Left kidney (tissue), 8 donors: Measurements from ENCODE around the gene FBLL1. TPM values are rescaled to one million over a fixed set of nuclear protein-coding genes. Genes with fewer than 3 reads are reported as not detected.
"Not testable (repeated sequence)": the region's sequence is repeated elsewhere in the genome, so short reads cannot be mapped to it uniquely, and the experiment has no call there.

ENCODE experiments used
- DNase-seq: peaks from one replicate; pipeline ENCODE4 v3.0.0-alpha.2; 2013
- long read RNA-seq, 8 donors: transcript quantifications; one replicate each; lab custom pipeline, GENCODE V29; 2026
- polyA plus RNA-seq: library from polyadenylated mRNA; unstranded; fragments of 120-200 nt; gene quantifications from one replicate; pipeline ENCODE4 v1.2.1, GENCODE V29; 2013; ENCODE audit not compliant: insufficient read length

The FBLL1 gene
- 0.48 TPM for polyA plus RNA-seq
- long read RNA-seq, donor 1, partial matches to known transcripts = 0 of 2 reads
- long read RNA-seq, donor 1, other reads (novel, unspliced or antisense) = 0 of 2 reads
- long read RNA-seq, donor 2 = 0 reads
- long read RNA-seq, donor 3, partial matches to known transcripts = 0 of 1 reads
- long read RNA-seq, donor 3, other reads (novel, unspliced or antisense) = 0 of 1 reads
- long read RNA-seq, donor 4 = 0 reads
- long read RNA-seq, donor 5, partial matches to known transcripts = 0 of 1 reads
- long read RNA-seq, donor 5, other reads (novel, unspliced or antisense) = 0 of 1 reads
- long read RNA-seq, donor 6, partial matches to known transcripts = 0 of 1 reads
- long read RNA-seq, donor 6, other reads (novel, unspliced or antisense) = 0 of 1 reads
- long read RNA-seq, donor 7 = 0 reads
- long read RNA-seq, donor 8, transcript FBLL1-201 (1 exons, 1,519 nt) = major isoform, 5 of 5 reads
- long read RNA-seq, donor 8, partial matches to known transcripts = 0 of 5 reads
- long read RNA-seq, donor 8, other reads (novel, unspliced or antisense) = 0 of 5 reads

DNA sequence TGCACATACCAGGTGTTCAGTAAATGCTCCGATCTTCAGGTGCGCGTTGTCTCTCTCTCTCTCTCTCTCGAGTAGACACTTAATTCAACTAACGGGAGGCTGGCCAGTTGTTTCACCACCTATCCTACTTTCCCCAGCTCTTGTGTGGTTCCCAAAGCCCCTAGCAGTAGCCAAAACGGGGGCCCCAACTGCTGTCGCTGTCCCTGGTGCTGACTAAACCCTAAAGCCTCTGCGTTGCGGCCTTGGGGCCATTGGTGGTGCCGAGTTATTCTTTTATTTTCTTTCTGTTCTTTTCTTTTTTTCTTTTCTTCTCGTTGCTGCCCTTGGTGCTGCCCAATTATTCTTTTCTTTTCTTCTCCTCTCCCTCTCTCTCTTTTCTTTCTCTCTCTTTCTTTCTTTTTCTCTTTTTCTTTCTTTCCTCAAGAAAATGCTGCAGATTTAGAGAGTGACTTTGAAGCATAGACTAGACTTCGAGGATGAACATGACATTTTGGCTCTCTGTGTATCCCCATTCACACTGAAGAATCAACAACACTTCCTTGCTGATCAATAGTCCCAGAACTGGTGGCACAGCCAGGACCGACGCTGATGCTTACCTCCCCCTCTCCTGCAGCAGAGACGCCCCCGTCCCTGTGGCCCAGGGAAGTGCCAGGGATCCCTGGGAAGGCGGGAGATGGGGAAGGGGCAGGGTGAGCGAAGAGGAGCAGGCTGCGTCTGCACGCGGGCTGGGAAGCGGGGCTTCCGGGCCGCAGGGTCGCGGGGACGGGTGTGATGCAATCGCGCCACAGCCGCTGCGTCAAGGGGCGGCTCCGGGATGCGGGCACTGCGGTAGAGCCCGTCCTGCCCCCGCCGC is at the start of gene FBLL1:
TSS of gene FBLL1 (plus strand) at position 785 of the 853 bp plus-strand sequence. CDS start 200 bp downstream, outside the sequence.
- DNase-seq = peak; percentile 70

DNA sequence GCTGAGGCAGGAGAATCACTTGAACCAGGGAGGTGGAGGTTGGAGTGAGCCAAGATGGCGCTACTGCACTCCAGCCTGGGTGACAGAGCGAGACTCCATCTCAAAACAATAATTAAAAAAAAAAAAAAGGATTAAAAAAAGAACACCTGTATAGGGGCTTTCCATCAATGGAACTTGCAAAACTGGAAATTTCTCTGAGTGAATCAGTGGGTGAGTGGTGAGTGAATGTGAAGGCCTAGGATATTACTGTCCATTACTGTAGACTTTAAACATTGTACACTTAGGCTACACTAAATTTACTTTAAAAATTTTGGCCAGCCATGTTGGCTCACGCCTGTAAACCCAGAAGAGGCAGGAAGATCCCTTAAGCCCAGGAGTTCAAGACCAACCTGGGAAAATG is 48.5 kb upstream of the FBLL1 start:
- DNase-seq = no peak

DNA sequence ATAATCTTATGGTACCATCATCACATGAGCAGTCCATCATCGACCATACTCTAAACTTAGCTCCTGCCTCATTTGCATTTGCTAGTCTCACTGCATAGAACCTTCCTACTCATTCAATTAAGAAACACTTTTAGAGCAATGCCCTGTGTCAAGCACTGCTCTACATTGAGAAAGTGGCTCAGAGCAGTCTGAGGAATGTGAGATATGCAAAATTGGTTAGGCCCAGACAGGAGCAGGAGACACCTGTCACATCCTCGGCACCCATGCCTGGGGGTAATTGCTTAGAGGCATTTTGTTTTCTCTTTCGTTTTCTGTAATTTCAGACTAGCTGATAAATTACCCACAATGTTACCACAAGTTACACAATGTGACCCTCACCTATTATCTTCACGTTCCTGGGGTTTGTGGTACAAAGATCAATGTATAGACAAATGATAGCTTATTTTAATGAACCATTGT is 47.7 kb upstream of the FBLL1 start:
- DNase-seq = no peak

DNA sequence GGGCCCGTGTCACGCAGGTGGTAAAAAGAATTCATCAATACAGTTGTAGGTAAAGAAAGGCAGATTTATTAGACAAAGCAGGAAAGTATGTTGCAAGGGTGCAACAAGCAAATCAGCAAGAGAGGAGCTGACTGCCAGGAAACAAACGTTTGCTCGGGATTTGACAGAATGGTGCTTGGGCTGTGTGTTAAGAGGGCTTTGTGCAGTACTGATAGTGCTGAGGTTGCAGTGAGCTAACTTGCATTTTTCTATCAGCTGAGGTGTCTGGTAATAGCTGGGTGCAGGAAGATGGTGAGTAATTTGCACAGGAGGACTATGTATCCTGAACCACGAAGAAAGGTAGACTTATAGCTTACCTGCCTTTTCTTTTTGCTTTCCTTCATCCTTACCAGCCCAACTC is 46.7 kb upstream of the FBLL1 start:
- no peak for DNase-seq

DNA sequence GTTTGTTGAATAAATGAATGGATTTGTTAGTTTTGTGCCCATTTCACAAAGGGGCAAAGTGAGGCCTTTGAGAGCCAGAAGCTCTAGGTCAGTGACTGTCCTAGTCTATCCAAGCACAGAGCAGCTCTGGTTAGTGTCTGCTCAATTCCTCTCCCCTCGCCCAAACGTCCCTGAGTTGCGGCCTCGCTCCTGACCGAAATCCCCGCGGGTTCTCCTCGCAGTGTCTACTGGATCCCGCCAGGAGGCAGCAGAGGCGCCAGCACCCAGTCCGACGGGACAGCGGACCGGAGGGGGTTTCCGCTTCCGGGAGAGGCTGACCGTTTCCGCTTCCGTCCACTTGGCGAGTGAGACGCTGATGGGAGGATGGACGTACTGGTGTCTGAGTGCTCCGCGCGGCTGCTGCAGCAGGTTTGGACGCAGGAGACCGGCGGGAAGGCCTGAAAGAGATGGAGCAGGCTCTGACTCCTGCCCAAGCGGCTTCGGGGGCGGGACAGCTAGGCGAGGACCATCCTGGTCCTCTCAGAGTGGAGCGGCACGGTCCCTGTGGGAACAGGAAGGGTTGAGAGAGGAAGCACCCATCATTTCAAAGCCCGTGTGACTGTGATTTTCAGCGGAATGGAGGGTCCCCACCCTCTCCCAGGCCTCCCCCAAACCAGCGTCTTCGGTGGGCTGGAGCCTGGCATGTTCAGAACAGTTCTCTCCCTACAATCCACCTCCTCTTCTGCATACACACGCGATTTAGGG is 42.8 kb upstream of the FBLL1 start, which contains the start of gene RARS1:
TSS of gene RARS1 (plus strand) at position 336 of the 744 bp plus-strand sequence. CDS start at position 364, 28 bp downstream.
- peak; percentile 93 for DNase-seq

DNA sequence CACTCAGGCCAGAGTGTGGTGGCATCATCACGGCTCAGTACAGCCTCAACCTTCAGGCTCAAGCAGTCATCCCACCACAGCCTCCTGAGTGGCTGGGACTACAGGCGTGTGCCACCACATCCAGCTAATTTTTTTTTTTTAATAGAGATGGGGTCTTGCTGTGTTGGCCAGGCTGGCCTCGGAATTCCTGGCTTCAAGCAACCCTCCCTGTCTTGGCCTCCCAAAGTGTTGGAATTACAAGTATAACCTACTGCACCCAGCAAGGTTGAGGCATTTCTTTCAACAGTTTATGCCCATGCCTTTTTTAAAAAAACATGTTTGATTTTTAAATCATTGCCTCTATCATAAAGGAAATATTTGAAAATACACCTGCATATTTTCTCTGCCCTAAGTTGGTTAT is 40.0 kb upstream of the FBLL1 start:
- DNase-seq = no peak

DNA sequence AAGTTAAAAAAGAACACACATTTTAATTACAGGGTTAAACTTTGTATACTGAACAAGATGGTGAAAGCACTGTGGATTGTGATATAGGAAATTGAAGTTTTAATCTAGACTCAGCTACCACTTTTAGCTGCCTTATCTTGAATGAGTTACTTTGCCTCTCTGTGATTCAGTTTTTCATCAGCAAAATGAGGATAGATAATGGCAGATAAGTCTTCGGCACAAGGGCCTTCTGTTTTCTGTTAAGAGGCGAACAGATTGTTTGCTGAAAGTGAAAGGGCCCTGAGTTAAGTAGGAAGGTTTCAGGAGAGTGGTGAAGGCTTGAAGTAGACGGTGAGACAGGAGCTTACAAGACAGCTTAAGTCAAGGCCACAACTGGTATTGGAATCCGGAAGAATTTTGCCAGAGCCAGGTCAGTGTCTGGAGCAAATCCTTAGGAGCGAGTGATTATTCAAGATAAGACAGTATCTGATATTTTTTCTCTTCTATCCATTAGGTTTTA is 35.0 kb upstream of the FBLL1 start:
- no peak for DNase-seq

DNA sequence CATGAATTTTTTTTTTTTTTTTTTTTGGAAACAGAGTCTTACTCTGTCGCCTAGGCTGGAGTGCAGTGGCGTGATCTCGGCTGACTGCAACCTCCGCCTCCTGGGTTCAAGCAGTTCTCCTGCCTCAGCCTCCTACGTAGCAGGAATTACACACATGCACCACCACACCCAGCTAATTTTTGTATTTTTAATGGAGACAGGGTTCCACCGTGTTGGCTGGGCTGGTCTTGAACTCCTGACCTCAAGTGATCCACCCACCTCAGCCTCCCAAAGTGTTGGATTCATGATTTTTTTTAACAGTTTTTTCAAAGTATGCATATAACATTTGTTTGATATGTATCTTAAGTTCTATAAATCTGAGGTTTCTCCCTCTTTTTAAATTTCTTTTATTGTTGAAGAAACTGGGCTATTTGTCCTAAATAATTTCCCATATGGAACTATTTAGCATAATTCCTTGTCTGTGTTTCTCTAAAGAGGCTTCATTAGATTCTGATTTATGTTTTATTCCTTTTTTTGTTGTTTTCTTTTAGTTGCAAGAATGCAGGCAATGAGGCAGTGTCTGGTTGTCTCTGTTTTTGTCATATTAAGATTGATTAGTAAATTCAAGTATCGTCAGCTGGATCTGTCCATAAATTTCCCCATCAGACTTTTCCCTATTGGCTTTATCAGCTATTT is 26.4 kb upstream of the FBLL1 start:
- DNase-seq = no peak

DNA sequence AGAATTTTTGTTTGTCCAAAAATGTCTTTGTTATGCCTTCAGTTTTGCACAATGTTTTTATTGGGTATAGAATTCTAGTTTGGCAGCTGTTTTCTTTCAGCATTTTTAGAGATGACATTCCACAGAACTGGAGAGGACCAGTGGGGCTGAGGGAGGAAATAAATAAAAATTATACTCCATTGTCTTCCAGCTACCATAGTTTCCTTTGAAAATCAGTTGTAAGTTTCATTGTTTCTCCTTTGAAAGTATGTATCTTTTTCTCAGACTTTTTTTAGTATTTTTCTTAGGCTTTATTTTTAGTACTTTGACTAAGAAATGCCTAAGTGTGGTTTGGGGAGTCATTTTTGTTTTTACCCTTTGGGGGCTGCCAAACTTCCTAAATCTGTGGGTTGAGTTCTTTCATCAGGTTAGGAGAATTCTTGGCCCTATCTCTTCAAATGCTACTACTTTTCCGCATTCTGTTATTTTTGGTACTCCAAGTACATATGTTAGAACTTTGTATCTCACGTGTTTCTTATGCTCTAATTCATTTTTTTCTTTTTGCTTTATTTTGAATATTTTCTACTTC is 15.2 kb upstream of the FBLL1 start:
- no peak for DNase-seq

DNA sequence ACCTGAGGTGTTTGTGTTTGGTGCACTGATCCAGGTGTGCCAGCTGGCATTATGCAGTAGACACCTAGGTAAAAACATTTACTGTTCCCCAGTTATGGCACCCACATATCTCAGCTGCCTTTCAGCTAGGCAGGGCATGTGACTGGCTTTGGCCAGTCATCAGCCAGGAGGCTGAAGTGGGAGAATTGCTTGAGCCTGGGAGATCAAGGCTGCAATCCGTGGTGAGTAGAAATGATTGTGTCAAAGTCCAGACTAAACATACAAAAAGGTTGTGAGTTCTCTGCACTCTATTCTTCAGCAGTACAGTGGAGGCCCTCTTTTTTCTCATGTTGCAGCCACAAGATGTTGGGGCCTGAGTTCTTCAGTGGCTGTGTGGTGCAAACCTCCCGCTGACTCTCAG is 3.2 kb upstream of the FBLL1 start:
- DNase-seq = no peak

DNA sequence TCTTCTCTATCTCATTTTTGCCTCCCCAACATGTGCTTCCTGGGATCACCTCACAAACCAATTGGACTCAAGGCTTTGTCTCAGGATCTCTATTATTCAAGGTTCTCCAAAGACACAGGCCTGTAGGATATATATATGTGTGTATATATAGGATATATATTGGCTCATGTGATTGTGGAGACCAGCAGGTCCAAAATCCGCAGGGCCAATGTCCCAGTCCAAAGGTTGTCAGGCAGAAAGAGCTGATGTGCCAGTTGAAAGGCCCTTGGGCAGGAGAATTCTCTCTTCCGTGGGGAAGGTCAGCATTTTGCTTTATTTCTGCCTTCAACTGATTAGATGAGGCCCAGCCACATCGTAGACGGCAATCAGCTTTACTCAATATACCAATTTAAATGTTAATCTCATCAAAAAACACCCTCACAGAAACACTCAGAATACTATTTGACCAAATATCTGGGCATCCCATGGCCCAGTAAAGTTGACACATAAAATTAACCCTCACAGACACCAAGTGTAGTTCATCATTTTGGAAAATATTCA is 1.3 kb upstream of the FBLL1 start:
- no peak for DNase-seq

DNA sequence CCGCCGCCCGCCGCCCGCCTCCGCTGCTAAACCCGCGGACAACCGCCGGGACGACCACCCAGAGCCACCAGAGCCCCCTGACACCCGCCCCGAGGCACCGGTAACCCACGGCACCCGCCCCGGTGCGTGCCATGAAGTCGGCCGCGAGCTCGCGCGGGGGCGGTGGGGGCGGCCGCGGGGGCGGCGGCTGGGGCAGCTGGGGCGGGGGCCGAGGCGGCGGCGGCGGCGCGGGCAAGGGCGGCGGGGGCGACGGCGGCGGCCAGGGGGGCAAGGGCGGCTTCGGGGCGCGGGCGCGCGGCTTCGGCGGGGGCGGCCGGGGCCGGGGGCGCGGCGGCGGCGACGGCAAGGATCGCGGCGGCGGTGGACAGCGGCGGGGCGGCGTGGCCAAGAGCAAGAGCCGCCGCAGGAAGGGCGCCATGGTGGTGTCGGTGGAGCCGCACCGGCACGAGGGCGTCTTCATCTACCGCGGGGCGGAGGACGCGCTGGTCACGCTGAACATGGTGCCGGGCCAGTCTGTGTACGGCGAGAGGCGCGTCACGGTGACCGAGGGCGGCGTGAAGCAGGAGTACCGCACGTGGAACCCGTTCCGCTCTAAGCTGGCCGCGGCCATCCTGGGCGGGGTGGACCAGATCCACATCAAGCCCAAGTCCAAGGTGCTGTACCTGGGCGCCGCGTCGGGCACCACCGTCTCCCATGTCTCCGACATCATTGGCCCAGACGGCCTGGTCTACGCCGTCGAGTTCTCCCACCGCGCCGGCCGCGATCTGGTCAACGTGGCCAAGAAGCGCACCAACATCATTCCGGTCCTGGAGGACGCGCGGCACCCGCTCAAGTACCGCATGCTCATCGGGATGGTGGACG is 499 bp downstream of the FBLL1 start:
- DNase-seq = no peak

DNA sequence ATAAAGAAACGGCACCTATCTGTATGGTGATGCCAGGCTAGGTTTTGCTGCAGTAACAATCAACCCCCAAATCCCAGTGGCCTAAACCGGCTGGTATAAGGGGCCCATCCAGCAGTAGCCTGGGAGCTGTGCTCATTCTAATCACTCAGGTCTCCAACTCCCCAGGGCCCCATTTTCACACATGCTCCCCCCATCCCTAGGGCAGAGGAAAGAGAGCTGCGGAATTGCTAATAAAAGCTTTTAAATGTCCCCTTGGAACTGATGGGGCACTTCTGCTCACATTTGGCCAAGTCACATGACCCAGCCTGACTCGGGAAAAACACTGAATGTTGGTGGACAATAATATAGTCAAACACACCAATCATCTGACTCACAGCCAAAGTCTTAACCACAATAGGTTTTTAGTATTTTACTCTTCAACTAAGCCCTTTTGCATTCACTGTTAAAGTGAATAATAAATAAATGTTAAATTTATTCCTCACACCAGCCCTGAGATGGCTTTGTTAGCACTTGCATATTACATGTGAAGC is 1.6 kb downstream of the FBLL1 start:
- DNase-seq = no peak

DNA sequence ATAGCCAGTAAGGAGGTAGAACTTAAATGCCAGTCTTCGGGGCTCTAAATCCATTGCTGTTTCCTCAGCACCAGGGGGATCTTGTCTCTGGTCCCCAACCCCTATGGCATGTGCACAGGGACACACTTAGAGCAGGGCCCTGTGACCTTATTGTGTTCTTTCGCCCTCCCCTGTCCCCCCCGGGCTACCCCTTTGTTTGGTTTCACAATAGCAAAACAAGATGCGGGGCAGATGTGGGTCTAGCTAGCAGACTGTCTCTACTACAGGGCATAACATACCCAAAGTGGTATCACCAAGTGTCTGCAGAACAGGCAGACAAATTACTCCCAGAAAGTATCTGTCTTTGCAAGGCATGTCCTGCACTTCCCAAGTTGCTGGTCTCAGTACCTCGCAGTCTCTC is 2.1 kb downstream of the FBLL1 start:
- DNase-seq = no peak

DNA sequence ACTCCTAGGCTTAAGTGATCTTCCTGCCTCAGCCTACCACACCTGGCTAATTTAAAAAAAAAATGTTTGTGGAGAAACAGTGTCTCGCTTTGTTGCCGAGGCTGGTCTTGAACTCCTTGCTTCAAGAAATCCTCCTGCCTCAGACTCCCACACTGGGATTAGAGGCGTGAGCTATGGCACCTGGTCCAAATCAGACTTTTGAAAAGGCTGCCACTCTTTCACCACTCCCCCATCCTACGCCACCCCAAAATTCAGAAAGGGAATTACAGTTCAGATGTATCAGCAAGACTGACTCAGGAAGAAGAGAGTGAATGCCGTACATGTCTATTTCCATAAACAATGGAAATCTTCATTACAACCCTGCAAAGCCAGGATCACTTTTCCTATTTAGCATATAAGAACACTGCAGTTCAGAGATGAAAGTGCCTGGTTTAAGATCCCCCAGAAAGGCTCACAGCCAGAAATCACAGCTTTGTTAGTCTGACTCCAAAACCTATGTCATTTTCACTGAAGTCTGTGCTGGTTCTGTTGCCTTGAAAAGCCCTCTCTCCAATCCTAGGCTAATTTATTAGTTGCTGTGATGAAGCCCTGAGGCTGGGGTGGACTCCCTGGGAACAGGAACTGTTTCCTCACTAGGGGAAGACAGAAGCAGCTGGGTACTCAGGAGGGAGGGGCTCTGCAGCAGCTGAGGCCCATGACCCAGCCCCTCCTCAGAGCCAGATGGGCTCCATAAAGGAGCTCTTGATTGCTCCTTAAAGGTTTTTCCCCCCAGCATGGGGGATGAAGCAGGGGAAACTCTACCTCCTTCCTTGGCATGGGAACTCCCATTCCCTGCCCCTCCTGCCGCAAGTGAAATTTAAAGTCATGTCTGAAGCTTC is 3.1 kb downstream of the FBLL1 start:
- no peak for DNase-seq

DNA sequence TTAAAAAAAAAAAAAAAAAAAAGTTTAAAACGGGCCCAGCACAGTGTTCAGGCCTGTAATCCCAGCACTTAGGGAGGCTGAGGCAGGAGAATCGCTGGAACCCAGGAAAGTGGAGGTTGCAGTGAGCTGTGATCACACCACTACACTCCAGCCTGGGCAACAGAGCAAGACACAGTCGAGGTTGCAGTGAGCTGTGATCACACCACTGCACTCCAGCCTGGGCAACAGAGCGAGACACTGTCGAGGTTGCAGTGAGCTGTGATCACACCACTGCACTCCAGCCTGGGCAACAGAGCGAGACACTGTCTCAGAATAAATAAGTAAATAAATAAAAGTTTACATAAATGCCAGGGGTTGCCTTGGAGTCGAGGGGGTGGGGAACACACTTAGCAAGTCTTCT is 5.2 kb downstream of the FBLL1 start:
- not testable (repeated sequence) for DNase-seq

DNA sequence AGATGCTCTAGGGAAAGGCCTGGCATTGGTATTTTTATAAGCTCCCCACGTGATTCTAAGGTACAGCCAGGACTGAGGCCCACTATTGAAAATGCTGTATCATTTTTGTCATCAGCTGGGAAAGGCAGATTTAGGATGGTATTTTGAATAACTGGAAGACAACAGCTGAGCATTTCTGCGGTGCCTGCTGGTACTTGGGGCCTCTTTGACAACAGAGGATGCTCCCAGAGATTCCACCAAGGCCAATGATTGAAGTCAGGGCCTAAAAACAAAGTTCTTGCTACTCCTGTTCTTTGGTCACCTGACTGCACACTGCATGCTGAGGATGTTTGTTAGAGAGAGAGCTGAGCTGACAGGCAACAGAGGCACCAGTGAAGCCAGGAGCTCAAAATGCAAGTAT is 8.1 kb downstream of the FBLL1 start:
- no peak for DNase-seq

DNA sequence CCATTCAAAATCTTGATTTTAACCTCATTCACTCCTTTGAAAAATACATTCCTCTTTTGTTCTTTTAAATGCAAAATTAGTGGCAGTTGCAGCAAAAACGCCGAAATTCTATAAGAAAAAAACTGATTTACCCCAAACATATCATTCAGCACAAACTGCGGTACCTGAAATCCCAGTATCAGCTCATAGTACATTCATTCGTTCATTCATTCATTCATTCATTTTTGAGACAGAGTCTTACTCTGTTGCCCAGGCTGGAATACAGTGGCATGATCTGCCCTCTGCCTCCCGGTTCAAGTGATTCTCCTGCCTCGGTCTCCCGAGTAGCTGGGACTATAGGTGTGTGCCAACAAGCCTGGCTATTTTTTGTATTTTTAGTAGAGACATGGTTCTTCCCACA is 20.4 kb downstream of the FBLL1 start:
- no peak for DNase-seq
